Lung (tissue), 12 donors: ENCODE measurements around the gene HOXB5. TPM values are rescaled to one million over a fixed set of nuclear protein-coding genes. Genes with fewer than 3 reads are reported as not detected.

Experiments used
- ATAC-seq: fragments of 200-7000 bp; cut with Tn5 transposase; one replicate; pipeline ENCODE4 v1.9.1; 2020; ENCODE audit warnings: moderate number of reproducible peaks; ENCODE audit not compliant: insufficient read depth, low FRiP score
- DNase-seq, 3 donors: peaks; one replicate each; pipeline ENCODE4 v3.0.0-alpha.2; 2013 to 2017
- H3K27ac ChIP-seq, 2 donors: one replicate each; pipeline ENCODE4 v1.5.1; 2013; ENCODE audit warnings: mild to moderate bottlenecking in 2 of 2, moderate library complexity in 2 of 2, control low read depth in 1 of 2, inconsistent platforms in 1 of 2, low read depth in 1 of 2, low read length in 1 of 2
- H3K27me3 ChIP-seq, 3 donors: one replicate each; pipeline ENCODE4 v1.5.1; 2013; ENCODE audit warnings: low read length in 2 of 3; ENCODE audit not compliant: control insufficient read depth in 3 of 3, insufficient read depth in 3 of 3
- H3K36me3 ChIP-seq, 4 donors: one replicate each; pipeline ENCODE4 v1.5.1; 2013; ENCODE audit warnings: low read length in 4 of 4, mild to moderate bottlenecking in 1 of 4, moderate library complexity in 1 of 4; ENCODE audit not compliant: control insufficient read depth in 4 of 4, insufficient read depth in 4 of 4
- H3K4me1 ChIP-seq, 5 donors: one replicate each; pipeline ENCODE4 v1.5.1; 2013; ENCODE audit warnings: low read length in 5 of 5, mild to moderate bottlenecking in 2 of 5, moderate library complexity in 1 of 5; ENCODE audit not compliant: control insufficient read depth in 5 of 5, insufficient read depth in 5 of 5
- H3K4me3 ChIP-seq: one replicate; pipeline ENCODE4 v1.5.1; 2013; ENCODE audit warnings: mild to moderate bottlenecking, control low read depth, moderate library complexity
- H3K9ac ChIP-seq, 2 donors: one replicate each; pipeline ENCODE4 v1.5.1; 2013; ENCODE audit warnings: low read length in 2 of 2, control low read depth in 1 of 2; ENCODE audit not compliant: insufficient read depth in 1 of 2
- H3K9me3 ChIP-seq, 4 donors: one replicate each; pipeline ENCODE4 v1.5.1; 2013; ENCODE audit warnings: low read length in 3 of 4, mild to moderate bottlenecking in 1 of 4, moderate library complexity in 1 of 4; ENCODE audit not compliant: control insufficient read depth in 4 of 4, insufficient read depth in 3 of 4
- WGBS, 2 donors: extraction: QIAGEN DNeasy Blood & Tissue Kit; methylation state at CpG; one replicate each; pipeline ENCODE4 v1.1.7; 2013; 5-methylcytosine and 5-hydroxymethylcytosine counted together
- polyA plus RNA-seq, 2 donors: library from polyadenylated mRNA; stranded (reverse); fragments of 200-250 nt; gene quantifications; one replicate each; pipeline ENCODE4 v1.2.1, GENCODE V29; 2013
- total RNA-seq, 2 donors: library from RNA; depleted of rRNA in 1 of 2; stranded (reverse); fragments of >200 nt in 1 of 2; gene quantifications; one replicate each; pipeline ENCODE4 v1.2.1, GENCODE V29; 2014 to 2021
- TF ChIP-seq, protein P1 (sequence below): IDR thresholded peaks from 2 replicates; pipeline ENCODE4 v1.5.1; 2012; ENCODE audit warnings: mild to moderate bottlenecking; ENCODE audit errors: control extremely low read depth, extremely low read depth
- donor health status: control.
- donor health status: control.
- donor health status: Bipolar disorder and iron deficiency.
- donor health status: healthy.
- donor health status: DM: yes; HTN: yes; CAD: no.

The HOXB5 gene
- total and polyA plus RNA-seq, 4 donors, result 1.8 to 2.9 (median 2.2) TPM

DNA sequence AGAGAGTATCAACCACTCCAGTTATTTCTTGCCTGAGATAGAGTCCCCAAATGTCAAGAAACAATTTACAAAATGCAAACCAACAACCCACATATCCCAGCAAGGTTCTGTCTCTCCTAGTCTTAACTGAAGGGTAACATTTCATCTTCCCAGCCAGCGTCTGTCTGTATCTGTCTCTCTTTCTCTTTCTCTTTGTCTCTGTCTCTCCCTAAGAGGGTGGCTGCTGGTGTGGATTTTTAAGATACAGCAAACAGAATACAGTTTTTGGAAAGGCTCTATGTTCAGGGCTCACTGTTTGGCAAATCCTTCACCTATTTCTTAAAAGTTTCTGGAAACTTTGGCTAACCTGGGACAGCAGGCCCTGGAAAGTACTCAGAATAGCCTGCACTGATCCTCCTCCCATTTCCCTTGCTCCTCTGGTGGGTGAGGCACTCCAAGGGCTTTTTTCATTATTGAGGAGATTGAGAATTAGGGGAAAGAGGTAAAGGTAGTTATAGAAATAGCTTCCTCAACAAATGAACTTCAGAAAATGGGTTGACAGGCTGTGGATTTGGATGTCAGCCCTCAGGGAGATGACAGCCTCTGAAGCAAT, 21.7 kb downstream of the HOXB5 start:
- TF ChIP-seq, protein P1, sequence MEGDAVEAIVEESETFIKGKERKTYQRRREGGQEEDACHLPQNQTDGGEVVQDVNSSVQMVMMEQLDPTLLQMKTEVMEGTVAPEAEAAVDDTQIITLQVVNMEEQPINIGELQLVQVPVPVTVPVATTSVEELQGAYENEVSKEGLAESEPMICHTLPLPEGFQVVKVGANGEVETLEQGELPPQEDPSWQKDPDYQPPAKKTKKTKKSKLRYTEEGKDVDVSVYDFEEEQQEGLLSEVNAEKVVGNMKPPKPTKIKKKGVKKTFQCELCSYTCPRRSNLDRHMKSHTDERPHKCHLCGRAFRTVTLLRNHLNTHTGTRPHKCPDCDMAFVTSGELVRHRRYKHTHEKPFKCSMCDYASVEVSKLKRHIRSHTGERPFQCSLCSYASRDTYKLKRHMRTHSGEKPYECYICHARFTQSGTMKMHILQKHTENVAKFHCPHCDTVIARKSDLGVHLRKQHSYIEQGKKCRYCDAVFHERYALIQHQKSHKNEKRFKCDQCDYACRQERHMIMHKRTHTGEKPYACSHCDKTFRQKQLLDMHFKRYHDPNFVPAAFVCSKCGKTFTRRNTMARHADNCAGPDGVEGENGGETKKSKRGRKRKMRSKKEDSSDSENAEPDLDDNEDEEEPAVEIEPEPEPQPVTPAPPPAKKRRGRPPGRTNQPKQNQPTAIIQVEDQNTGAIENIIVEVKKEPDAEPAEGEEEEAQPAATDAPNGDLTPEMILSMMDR, result no peak
- no peak for ATAC-seq
- Histone ChIP-seq H3K9me3 (peaks cover 0 to 3% (median 0%) of the 10 kb centered on the region in 4 donors), H3K4me1 (peaks cover 0 to 87% (median 6%) of the 10 kb centered on the region in 5 donors), H3K9ac (peak overlapping the region; percentile 59 to 96), H3K27me3 (peaks cover 0 to 72% (median 6%) of the 10 kb centered on the region in 3 donors), H3K27ac (peak overlapping the region in 1 of 2 donors; percentile 82), H3K36me3 (peaks cover 0 to 30% (median 1%) of the 10 kb centered on the region in 4 donors), H3K4me3 (no peak overlapping the region)
- WGBS, 2 donors, result 68 to 87% methylated on average over 1 of the region's 1 CpG
- DNase-seq, result no peak

DNA sequence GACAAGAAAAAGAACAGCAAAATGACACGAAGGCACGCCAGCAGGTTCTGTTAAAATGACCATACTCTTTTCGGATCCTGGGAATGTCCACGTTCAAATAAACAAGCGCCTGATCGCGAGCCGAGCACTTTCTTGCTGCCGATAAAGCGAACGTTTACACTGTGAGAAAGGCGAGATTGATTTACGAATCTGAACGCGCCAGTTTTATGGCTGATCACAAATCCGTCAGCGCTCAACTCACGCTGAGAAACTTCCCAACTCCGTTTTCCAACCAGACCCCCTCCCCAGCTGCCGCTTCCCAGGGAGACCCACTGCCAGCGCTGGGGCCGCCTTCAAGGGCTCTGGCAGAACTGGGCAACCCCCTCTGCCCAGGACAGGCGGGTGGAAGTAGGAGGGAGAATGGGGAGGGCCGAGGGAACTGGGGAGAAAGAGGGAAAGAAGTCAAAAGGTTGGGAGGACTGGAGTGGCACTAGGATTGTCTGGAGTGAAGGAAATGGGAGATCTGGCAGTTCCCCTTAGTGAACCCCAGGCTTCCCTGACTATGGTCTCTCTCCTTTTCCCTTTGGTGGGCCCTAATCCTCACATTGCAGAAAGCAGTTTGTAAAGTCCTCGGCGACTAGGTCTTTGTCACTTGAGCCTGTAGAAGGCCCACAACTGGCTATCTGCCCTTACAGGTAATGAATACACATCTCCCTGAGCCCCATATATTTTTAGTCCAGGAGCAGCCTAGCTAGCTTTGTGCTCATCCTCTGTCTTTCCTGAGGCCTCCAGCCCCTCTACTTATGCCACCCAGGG, 22.4 kb downstream of the HOXB5 start:
- Histone ChIP-seq H3K27ac (peak overlapping the region in 1 of 2 donors; percentile 82), H3K9ac (peak overlapping the region; percentile 59 to 96), H3K9me3 (peaks cover 0 to 3% (median 0%) of the 10 kb centered on the region in 4 donors), H3K36me3 (peaks cover 0 to 26% (median 1%) of the 10 kb centered on the region in 4 donors), H3K4me3 (no peak overlapping the region), H3K4me1 (peaks cover 0 to 90% (median 6%) of the 10 kb centered on the region in 5 donors), H3K27me3 (peaks cover 0 to 72% (median 5%) of the 10 kb centered on the region in 3 donors)
- TF ChIP-seq, protein P1, result no peak
- ATAC-seq (no peak), DNase-seq (peak; percentile 74 to 91 (median 87))
- 32 to 60% methylated on average over 26 of the region's 26 CpGs for WGBS, 2 donors

DNA sequence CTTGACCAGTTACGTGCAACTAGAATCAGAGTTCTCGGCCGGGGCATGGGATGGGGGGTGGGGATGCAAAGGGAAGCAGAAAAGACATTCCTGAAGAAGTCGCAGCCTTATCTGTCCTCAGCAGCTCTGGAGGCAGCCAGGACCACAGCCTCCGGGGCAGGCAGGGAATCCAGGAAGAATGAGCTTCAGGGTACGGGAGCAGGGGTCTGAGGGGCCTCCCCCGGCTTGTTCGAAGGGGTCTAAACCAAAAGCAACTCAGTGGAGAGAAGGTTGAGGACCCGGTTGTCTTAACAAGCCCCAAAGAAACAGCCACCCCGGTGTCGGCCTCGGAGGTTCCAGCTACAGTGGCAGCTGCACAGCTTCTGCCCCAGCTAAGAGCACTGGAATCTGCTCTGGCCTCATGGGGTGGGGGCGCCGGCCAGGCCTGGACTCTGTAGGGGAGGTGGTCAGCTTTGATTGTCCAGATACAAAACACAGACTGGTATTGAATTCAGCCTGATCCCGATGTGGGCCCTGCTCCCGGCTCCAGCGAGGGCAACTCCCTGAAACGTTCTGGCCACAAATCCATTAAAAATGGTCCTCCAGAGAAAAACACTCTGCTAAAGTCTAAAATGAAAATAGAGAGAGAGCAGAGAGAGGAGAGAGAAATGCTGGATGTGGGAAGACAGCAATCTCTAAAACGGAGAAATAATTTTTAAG, 23.1 kb downstream of the HOXB5 start:
- peaks cover 0 to 3% (median 0%) of the 10 kb centered on the region in 4 donors for H3K9me3 ChIP-seq
- no peak overlapping the region for H3K4me3 ChIP-seq
- ATAC-seq (no peak), DNase-seq (peak; percentile 77 to 87 (median 83))
- peak overlapping the region; percentile 59 to 96 for H3K9ac ChIP-seq
- TF ChIP-seq, protein P1, result no peak
- H3K27ac ChIP-seq, result peak overlapping the region in 1 of 2 donors; percentile 76
- H3K27me3 ChIP-seq, result peaks cover 0 to 72% (median 2%) of the 10 kb centered on the region in 3 donors
- peaks cover 0 to 24% (median 1%) of the 10 kb centered on the region in 4 donors for H3K36me3 ChIP-seq
- WGBS, 2 donors, result 27 to 51% methylated on average over 19 of the region's 19 CpGs
- H3K4me1 ChIP-seq, result peaks cover 0 to 91% (median 10%) of the 10 kb centered on the region in 5 donors
